ENCODE results near the gene RLN1.
"Not testable (repeated sequence)": the region's sequence is repeated elsewhere in the genome, so short reads cannot be mapped to it uniquely, and the experiment has no call there.

The RLN1 gene

GRCh38 chr9:5338992-5339981 is at the start of gene RLN1:
Gene RLN1, minus strand, starts transcription at chr9:5339876. Its CDS starts 130 bp downstream, at chr9:5339746.
- not testable (repeated sequence) for DNase-seq (ENCODE audit: low read depth in 2 of 2)

- no peak for DNase-seq (ENCODE audit: low read depth in 2 of 2)
These were observed 49.5 kb upstream of the RLN1 start for GRCh38 chr9:5389109-5389732.

GRCh38 chr9:5388026-5388819 is 48.5 kb upstream of the RLN1 start:
- DNase-seq (ENCODE audit: low read depth in 2 of 2), result no peak

- no peak for DNase-seq (ENCODE audit: low read depth in 2 of 2)
These were observed 44.8 kb upstream of the RLN1 start for GRCh38 chr9:5384436-5384835.

GRCh38 chr9:5382479-5382878 is 42.8 kb upstream of the RLN1 start:
- no peak for DNase-seq (ENCODE audit: low read depth in 2 of 2)

- no peak for DNase-seq (ENCODE audit: low read depth in 2 of 2)
These were observed 36.3 kb upstream of the RLN1 start for GRCh38 chr9:5375790-5376477.

- no peak for DNase-seq (ENCODE audit: low read depth in 2 of 2)
These were observed 35.4 kb upstream of the RLN1 start for GRCh38 chr9:5375091-5375490.

- no peak for DNase-seq (ENCODE audit: low read depth in 2 of 2)
These were observed 24.8 kb upstream of the RLN1 start for GRCh38 chr9:5364294-5365024.

GRCh38 chr9:5361326-5362010 is 21.8 kb upstream of the RLN1 start:
- DNase-seq (ENCODE audit: low read depth in 2 of 2), result no peak

GRCh38 chr9:5360341-5360740 is 20.7 kb upstream of the RLN1 start:
- DNase-seq (ENCODE audit: low read depth in 2 of 2), result no peak

GRCh38 chr9:5357431-5358105 is 17.9 kb upstream of the RLN1 start:
- no peak for DNase-seq (ENCODE audit: low read depth in 2 of 2)

- DNase-seq (ENCODE audit: low read depth in 2 of 2), result no peak
These were observed 16.1 kb upstream of the RLN1 start for GRCh38 chr9:5355817-5356216.

- no peak for DNase-seq (ENCODE audit: low read depth in 2 of 2)
These were observed 15.6 kb upstream of the RLN1 start for GRCh38 chr9:5355226-5355625.

- no peak for DNase-seq (ENCODE audit: low read depth in 2 of 2)
These were observed 14.5 kb upstream of the RLN1 start for GRCh38 chr9:5354184-5354583.

GRCh38 chr9:5352637-5353248 is 13.1 kb upstream of the RLN1 start:
- no peak for DNase-seq (ENCODE audit: low read depth in 2 of 2)

- DNase-seq (ENCODE audit: low read depth in 2 of 2), result no peak
These were observed 3.0 kb downstream of the RLN1 start for GRCh38 chr9:5336688-5337087.

- not testable (repeated sequence) for DNase-seq (ENCODE audit: low read depth in 2 of 2)
These were observed 8.4 kb downstream of the RLN1 start for GRCh38 chr9:5331276-5331675.

GRCh38 chr9:5326893-5327548 is 12.7 kb downstream of the RLN1 start:
- no peak for DNase-seq (ENCODE audit: low read depth in 2 of 2)

GRCh38 chr9:5326187-5326586 is 13.5 kb downstream of the RLN1 start:
- no peak for DNase-seq (ENCODE audit: low read depth in 2 of 2)
